GM18505 (cell line): Measurements from ENCODE around the gene CRTC1.

Experiments used
- ATAC-seq: cut with Tn5 transposase; IDR thresholded peaks from one replicate; pipeline ENCODE4 v1.9.1; 2021; ENCODE audit not compliant: unreplicated experiment
- POLR2A ChIP-seq: IDR thresholded peaks from 4 replicates; pipeline ENCODE4 v1.6.1; 2011; ENCODE audit warnings: borderline replicate concordance; ENCODE audit not compliant: insufficient read depth, insufficient read length; ENCODE audit errors: extremely low read depth

The CRTC1 gene

DNA sequence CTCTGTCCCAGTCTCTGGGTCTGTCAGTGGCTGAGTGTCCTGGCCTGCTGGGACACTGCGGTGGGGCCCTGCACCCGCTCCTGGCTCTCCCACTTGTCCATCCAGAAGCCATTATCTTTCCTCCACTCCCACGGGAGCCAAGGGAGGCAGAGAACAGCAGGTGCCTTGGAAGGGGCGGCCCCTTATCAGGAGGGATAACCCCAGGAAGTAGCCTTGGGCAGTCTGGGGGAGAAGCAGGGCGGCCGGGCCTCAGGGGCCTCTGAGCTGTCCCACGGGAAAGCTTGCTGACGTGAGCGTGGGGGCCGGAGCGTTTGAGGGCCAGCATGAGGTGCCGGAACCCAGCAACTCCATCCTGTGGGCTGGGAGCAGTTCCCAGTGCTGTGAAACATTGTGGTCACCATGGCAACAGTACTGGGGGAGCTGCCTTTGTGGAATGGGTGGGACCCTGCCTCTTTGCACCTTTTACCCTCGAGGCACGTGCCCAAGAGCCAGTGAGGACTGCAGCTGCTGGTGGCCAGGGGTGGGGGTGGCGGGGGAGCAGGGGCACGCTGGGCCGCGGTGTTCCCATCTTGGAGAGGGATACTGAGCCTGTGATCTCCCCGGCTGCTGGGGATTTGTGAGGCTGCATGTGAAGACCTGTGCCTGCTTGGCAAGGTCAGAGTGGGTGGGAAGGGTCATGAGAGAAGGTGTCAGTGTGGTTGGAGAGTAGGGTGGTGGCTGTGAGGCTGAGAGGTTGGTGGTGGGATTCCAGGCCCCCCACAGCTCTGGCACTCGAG lies 25.7 kb upstream of the CRTC1 start:
- TF ChIP-seq POLR2A = no peak
- ATAC-seq = no peak

DNA sequence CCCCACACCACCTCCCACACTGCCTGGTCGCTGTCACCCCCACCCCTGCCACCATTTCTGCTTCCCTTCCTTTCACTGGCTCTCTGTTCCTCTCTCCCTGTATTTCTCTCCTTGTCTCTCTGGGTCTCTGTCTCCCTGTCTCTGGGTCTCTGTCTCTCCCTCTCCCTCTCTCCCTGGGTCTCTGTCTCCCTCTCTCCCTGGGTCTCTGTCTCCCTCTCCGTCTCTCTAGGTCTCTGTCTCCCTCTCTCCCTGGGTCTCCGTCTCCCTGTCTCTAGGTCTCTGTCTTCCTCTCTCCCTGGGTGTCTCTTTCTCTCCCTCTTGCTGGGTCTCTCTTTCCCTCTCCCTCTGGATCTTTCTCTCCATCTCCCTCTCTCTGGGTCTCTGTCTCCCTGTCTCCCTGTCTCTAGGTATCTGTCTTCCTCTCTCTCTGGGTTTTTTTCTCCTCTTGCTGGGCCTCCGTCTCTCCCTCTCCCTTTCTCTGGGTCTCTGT lies 25.1 kb upstream of the CRTC1 start:
- TF ChIP-seq POLR2A = no peak
- no peak for ATAC-seq

DNA sequence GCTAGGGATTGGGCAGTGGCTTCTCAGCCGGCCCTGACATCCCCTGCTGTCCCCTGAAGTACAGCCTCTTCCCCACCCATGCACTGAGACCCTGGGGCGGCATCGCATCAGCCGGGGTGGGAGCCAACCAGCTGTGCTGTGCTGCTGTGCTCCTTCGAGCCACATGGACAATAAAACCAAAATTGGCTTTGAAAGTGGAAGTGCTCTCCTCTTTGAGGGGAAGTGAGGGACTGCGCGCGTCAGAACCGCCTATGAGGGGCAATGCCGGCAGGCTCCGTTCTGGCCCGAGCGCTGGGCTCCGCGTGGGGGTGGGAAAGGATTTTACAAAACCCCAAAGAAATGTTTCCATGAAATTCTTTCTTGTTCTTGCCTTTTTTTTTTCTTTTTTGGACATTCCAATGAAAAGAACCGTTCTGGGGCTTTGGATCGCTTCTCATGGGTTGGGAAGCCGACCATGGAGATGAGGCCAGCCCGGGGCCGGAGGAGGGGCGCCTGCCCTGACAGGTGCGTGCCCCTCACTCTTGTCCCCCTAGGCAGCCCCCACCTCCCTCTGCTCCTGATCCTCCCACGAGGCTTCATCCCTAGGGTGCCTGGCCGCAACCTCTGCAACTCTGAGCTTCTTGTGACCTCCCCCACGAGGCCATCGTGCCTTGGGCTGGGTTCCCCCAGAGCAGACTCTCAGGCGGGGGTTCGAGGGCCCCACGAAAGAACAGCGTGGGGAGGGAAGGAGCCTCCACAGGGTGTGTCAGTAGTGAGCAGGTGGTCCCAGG lies 24.0 kb upstream of the CRTC1 start:
- ATAC-seq = no peak
- TF ChIP-seq POLR2A = no peak

DNA sequence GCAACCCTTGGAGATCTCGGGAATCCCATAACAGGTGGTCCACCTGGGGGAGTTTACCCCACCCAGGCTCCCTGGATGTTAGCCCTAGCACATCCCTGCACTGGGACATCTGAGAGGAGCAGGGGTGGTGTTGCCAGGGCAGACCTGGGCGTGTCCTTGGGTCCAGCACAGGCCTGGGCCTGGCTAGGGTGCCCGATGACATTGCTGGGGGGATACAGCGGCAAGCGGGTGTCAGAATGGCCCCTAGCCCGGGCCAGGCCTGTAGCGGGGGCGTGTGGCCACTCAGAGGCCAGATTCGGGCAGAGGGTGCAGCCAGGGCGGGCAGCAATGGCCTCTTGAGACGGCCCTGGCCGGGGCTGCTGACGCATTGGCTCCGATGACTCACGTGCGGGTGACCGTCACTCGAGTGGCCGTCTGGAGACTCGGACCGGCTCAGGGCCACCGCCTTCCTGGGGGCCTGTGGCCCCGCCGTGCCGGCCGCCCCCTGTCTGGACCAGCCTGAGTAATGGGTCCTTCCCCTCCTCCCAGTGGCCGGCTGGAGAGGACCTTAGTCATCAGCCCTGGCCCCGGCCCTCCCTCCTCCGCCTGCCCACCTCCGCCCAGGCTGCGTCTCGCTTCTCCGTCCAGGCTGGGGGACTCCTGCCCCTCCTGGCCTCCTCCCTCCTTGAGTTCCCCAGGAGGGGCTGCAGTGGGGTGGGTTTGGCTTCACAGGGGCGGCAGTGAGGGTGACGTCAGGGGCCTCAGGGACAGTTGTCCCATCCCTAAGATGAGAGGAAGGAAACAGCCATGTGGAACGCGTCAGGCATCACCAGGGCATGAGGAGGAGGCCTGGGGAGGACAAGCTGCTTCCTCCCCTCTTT lies 23.2 kb upstream of the CRTC1 start:
- no peak for ATAC-seq
- no peak for TF ChIP-seq POLR2A

DNA sequence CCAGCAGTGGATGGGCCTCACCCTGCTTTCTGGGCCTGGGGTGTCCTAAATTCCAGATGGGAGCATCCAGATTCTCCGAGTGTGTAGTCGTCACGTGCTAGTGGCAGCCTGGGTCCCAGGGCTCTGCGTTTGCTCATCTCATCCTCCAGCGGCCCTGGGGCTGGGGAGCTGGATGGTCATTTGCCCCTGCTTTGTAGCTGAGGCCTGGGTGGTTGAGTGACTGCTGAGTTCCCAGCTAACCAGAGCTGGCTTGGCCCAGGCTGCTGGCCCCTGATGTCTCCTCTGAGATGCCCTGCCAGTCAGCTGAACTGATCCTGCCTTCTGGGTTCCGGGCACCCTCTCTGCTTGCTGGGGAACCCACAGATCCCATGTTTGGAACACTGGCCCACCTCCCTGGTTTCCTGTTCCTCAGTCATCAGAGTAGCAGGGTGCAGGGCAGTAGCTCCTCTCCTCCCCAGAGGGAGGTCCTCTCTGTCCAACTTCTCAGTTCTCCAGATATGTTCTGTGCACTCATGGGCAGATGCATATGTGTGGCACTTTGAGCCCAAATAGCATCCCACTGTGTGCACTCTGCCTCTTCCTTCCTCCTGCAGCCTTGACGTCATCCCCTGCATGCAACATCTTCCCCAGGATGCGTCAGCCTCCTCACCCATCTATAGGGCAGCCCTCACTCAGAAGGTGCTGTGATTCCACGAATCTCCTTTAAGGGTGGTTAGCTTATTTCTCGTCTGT lies 22.4 kb upstream of the CRTC1 start:
- ATAC-seq = no peak
- no peak for TF ChIP-seq POLR2A

DNA sequence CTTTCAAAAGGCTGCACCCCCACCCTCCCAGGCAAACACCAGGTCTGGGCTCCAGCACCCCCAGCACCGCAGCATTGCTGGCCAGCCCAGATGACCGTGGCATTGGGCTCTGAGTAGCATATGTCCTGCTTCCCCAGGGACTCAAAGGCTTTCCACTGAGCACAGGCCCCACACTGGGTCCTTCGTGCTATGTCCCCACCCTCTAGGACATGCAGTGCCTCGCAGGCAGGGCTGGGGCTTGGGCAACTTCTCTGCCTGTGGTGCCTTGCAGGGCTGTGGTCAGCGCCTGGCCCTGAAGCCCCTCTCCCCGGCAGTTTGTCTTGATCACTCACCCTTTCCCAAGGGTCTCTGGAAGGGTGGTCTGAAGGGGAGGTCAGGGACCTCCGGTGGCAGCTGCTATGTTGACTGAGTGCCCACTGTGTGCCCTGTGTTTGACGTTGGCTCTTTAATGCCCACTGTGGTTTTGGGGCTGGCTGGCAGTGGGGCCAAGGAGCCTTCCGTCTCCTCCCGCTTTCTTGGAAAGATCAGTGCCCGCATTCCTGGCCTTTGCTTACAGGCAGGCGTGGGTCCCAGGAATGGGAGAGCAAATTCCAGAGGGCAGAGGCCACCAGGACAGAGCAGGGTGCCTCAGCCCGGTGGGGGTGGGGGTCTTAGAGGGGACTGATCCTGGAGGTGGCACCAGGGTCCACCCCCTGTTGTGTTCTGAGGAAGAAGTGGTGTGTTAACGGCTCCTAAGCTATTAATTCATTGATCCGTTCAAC lies 20.3 kb upstream of the CRTC1 start:
- ATAC-seq = no peak
- no peak for TF ChIP-seq POLR2A

DNA sequence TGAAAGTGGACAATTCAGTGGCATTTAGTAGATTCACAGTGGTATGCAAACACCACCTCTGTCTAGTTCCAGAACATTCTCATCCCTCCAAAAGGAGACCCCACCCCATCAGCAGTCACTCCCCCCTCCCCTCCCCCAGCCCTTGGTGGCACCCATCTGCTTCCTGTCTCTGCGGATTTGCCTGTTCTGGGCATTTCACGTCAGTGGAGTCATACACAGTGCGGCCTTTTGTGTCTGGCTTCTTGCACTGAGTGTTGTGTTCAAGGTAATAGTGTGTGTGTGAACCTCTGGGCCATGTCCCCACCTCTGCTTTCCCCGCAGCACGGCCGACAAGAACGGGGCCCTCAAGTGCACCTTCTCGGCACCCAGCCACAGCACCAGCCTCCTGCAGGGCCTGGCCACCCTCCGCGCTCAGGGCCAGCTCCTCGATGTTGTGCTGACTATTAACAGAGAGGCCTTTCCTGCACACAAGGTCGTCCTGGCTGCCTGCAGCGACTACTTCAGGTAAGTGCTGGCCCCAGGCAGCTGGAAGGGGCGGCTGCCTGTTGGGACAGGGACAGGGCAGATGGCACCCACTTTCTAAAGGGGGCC lies 19.4 kb upstream of the CRTC1 start:
- no peak for ATAC-seq
- TF ChIP-seq POLR2A = no peak

DNA sequence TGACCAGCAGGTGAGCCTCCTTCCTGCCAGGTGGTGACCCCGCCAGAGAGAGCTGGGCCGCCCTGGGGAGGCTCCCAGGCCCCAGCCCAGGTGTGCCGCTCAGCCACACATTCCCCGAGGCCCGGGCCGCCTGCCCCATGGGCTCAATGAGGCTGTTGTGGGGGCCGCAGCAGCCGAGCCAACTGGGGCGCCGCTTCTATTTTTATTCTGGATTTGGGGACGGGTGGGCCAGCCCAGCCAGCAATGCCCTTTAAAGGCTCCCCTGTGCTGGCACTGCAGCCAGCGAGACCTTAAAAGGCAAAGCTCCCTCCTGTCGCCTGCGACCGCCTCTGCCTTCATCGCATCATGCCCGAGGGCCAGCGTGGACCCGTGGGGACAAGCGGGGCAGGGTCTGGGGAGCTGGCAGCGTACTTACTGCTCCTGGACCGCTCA lies 17.7 kb upstream of the CRTC1 start:
- TF ChIP-seq POLR2A = no peak
- no peak for ATAC-seq

DNA sequence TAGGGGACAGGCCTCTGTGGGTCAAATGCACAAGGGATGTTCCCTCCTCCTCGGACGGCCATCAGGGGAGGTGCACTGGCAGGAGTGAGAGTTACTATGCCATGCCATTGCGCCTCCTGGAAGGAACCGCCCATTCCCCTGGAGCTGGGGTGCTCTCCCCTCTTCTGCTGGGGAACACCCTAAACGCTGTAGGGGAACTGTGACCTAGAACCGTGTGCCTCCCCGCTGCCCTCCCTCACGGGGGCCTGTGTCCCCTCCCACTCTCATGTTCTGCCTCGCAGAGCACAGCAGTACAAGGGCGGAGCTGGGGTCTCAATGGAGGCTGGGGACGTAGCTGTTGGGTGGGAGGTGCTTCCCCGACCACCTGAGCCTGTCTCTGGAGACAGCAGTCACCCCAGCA lies 17.2 kb upstream of the CRTC1 start:
- no peak for ATAC-seq
- TF ChIP-seq POLR2A = no peak

DNA sequence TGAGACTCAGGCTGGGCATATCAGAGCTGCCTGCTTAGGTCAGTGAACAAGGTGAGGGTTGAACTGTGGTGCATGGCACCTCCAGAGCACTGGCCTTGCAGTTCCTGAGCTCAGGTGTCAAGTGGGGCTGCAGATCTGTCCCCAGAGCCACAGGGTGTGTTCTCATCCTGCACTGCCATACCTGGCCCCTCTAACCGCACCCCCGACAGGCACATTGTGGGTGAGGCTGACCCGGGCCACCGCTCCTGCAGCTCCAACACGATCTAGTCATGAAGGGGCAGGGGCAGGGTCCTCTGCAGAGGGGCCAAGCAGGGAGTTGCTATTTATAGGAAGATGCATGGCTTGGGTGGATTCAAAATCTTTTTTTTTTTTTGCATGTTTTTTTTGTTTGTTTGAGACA lies 16.7 kb upstream of the CRTC1 start:
- no peak for ATAC-seq
- no peak for TF ChIP-seq POLR2A

DNA sequence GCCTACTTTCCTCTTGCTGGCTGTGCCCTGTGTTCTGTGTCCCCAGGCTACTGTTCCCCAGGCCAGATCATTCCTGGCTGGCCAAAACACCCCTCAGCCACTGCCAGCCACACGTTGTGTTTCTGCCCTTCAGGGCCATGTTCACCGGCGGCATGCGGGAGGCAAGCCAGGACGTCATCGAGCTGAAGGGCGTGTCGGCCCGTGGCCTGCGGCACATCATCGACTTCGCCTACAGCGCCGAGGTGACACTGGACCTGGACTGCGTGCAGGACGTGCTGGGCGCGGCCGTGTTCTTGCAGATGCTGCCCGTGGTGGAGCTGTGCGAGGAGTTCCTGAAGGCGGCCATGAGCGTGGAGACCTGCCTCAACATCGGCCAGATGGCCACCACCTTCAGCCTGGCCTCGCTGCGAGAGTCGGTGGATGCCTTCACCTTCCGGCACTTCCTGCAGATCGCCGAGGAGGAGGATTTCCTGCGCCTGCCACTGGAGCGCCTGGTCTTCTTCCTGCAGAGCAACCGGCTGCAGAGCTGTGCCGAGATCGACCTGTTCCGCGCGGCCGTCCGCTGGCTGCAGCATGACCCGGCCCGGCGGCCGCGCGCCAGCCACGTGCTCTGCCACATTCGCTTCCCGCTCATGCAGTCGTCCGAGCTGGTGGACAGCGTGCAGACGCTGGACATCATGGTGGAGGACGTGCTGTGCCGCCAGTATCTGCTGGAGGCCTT lies 15.8 kb upstream of the CRTC1 start:
- ATAC-seq = no peak
- no peak for TF ChIP-seq POLR2A
